GM18873 (cell line): Measurements from ENCODE around the gene CAMKK2.
"Not testable (repeated sequence)": the region's sequence is repeated elsewhere in the genome, so short reads cannot be mapped to it uniquely, and the experiment has no call there.

ENCODE experiments used
- ATAC-seq: cut with Tn5 transposase; IDR thresholded peaks from one replicate; pipeline ENCODE4 v1.9.1; 2021; ENCODE audit warnings: mild to moderate bottlenecking, moderate library complexity, moderate number of reproducible peaks; ENCODE audit not compliant: unreplicated experiment, low FRiP score

CAMKK2 gene

GRCh38 chr12:121296618-121297434 is at the start of gene CAMKK2:
Gene CAMKK2 (minus strand): TSS chr12:121296709. CDS start chr12:121274526, 22,183 bp downstream.
- peak; percentile 43 for ATAC-seq

- no peak for ATAC-seq
Observed at GRCh38 chr12:121345151-121345815, 48.8 kb upstream of the CAMKK2 start.

GRCh38 chr12:121344506-121344905 is 48.0 kb upstream of the CAMKK2 start:
- ATAC-seq: no peak

- ATAC-seq: no peak
Observed at GRCh38 chr12:121337416-121337815, 40.9 kb upstream of the CAMKK2 start.

- no peak for ATAC-seq
Observed at GRCh38 chr12:121334513-121335343, 38.2 kb upstream of the CAMKK2 start.

GRCh38 chr12:121333747-121334146 is 37.2 kb upstream of the CAMKK2 start:
- no peak for ATAC-seq

- ATAC-seq: no peak
Observed at GRCh38 chr12:121331248-121331647, 34.7 kb upstream of the CAMKK2 start.

- no peak for ATAC-seq
Observed at GRCh38 chr12:121330692-121331091, 34.2 kb upstream of the CAMKK2 start.

- ATAC-seq: no peak
Observed at GRCh38 chr12:121330195-121330594, 33.7 kb upstream of the CAMKK2 start.

GRCh38 chr12:121328620-121329019 is 32.1 kb upstream of the CAMKK2 start:
- ATAC-seq: no peak

GRCh38 chr12:121326996-121327674 is 30.6 kb upstream of the CAMKK2 start:
- ATAC-seq: no peak

GRCh38 chr12:121325922-121326396 is 29.4 kb upstream of the CAMKK2 start:
- no peak for ATAC-seq

- no peak for ATAC-seq
Observed at GRCh38 chr12:121323908-121324307, 27.4 kb upstream of the CAMKK2 start.

- ATAC-seq: no peak
Observed at GRCh38 chr12:121318121-121318520, 21.6 kb upstream of the CAMKK2 start.

GRCh38 chr12:121314431-121314830 is 17.9 kb upstream of the CAMKK2 start:
- ATAC-seq: no peak

- ATAC-seq: not testable (repeated sequence)
Observed at GRCh38 chr12:121310231-121310630, 13.7 kb upstream of the CAMKK2 start.

GRCh38 chr12:121307397-121307796 is 10.9 kb upstream of the CAMKK2 start:
- not testable (repeated sequence) for ATAC-seq

- ATAC-seq: no peak
Observed at GRCh38 chr12:121304306-121304705, 7.8 kb upstream of the CAMKK2 start.

GRCh38 chr12:121301876-121302275 is 5.4 kb upstream of the CAMKK2 start:
- no peak for ATAC-seq
